Loucy (cell line): ENCODE measurements around the gene MYCBP2.

Experiments
- CTCF ChIP-seq: fragments of 200-600 bp; sonication (generic); conservative IDR thresholded peaks from 2 replicates; pipeline ENCODE4 v1.5.1; 2014; ENCODE audit warnings: mild to moderate bottlenecking, antibody characterized with exemption, low read length
- EZH2phosphoT487 ChIP-seq: fragments of 200-600 bp; IDR thresholded peaks from 2 replicates; pipeline ENCODE4 v1.6.1; 2018; ENCODE audit warnings: antibody characterized with exemption, mild to moderate bottlenecking, moderate library complexity, borderline replicate concordance

GRCh38 chr13:77328819-77329132 is 1.9 kb upstream of the MYCBP2 start:
- TF ChIP-seq CTCF, result no peak
- no peak for TF ChIP-seq EZH2phosphoT487
